Measurements from ENCODE around the gene TRIM66.

GRCh38 chr11:8712506-8712905 is 30.0 kb upstream of the TRIM66 start:
- TF ChIP-seq EHMT2 (IDR thresholded peaks at IDR 0.05; ENCODE audit: low read depth) (no peak), CTCF (IDR thresholded peaks at IDR 0.05) (no peak), BHLHE40 (IDR thresholded peaks at IDR 0.05; ENCODE audit: low read depth, low read length) (no peak), PHF8 (IDR thresholded peaks at IDR 0.05; ENCODE audit: borderline replicate concordance, low read depth) (no peak), SMC3 (IDR thresholded peaks at IDR 0.05) (no peak), POLR2A (IDR thresholded peaks at IDR 0.05; ENCODE audit: low read length) (no peak), ESRRA (IDR thresholded peaks at IDR 0.05; ENCODE audit: borderline replicate concordance, low read length) (no peak), EP300 (IDR thresholded peaks at IDR 0.05) (no peak), NR3C1 (IDR thresholded peaks at IDR 0.05) (no peak)
